Psoas muscle (tissue), 8 donors: ENCODE data around the gene TPD52L2. TPM values are rescaled to one million over a fixed set of nuclear protein-coding genes. Genes with fewer than 3 reads are reported as not detected.

Source experiments
- ATAC-seq, 4 donors: fragments of 200-7000 bp; cut with Tn5 transposase; one replicate each; pipeline ENCODE4 v1.9.1; 2020; ENCODE audit warnings: moderate library complexity in 3 of 4, mild to moderate bottlenecking in 2 of 4
- DNase-seq, 2 donors: peaks; one replicate each; pipeline ENCODE4 v3.0.0-alpha.2; 2020
- H3K27ac ChIP-seq: fragments of 200-600 bp; one replicate; pipeline ENCODE4 v1.8.0; 2022
- H3K27me3 ChIP-seq, 3 donors: fragments of 200-600 bp in 1 of 3; one replicate each; pipeline versions ENCODE4 v1.6.1 to v1.8.0; 2013 to 2022; ENCODE audit warnings: low read length in 2 of 3, mild to moderate bottlenecking in 2 of 3, moderate library complexity in 1 of 3; ENCODE audit not compliant: insufficient read depth in 3 of 3
- H3K36me3 ChIP-seq, 2 donors: fragments of 200-600 bp in 1 of 2; one replicate each; pipeline versions ENCODE4 v1.6.1 to v1.8.0; 2013 to 2022; ENCODE audit warnings: low read depth in 1 of 2, mild to moderate bottlenecking in 1 of 2, moderate library complexity in 1 of 2; ENCODE audit not compliant: insufficient read depth in 1 of 2
- H3K4me1 ChIP-seq: fragments of 200-600 bp; one replicate; pipeline ENCODE4 v1.8.0; 2022
- H3K4me3 ChIP-seq: fragments of 200-600 bp; one replicate; pipeline ENCODE4 v1.8.0; 2022; ENCODE audit warnings: mild to moderate bottlenecking
- H3K9me3 ChIP-seq: fragments of 200-600 bp; one replicate; pipeline ENCODE4 v1.8.0; 2022
- CTCF ChIP-seq: fragments of 200-600 bp; IDR thresholded peaks from one replicate; pipeline ENCODE4 v1.8.0; 2022; ENCODE audit warnings: antibody characterized with exemption
- WGBS, 3 donors: extraction: QIAGEN DNeasy Blood & Tissue Kit; methylation state at CpG; one replicate each; pipeline versions ENCODE4 v1.1.6 to v1.1.7; 2013; 5-methylcytosine and 5-hydroxymethylcytosine counted together
- intact Hi-C, 2 donors: fragments of 100-400 bp; cut with DNase I; formaldehyde crosslinking; loops; one replicate each; pipeline versions ENCODE4 v1.11.0 to v1.14.2; 2022
- polyA plus RNA-seq, 3 donors: library from polyadenylated mRNA; stranded (reverse); fragments of 200-250 nt; gene quantifications; one replicate each; pipeline ENCODE4 v1.2.3, GENCODE V29; 2013
- total RNA-seq, 4 donors: library from RNA; stranded (reverse); fragmentation: NEBNext Ultra II Directional in 2 of 4; extraction: Animal tissue kit (Norgen Biotek cat#: 25700) in 2 of 4; gene quantifications; one replicate each; pipeline versions ENCODE4 v1.2.1 to v1.2.4, GENCODE V29; 2021 to 2023
- donor health status: healthy with polysubstance abuse.
- donor health status: DM: no; HTN: no; CAD: no; lungs with moderate emphysema.
- donor health status: Bipolar disorder and iron deficiency.
- donor health status: healthy.
- donor health status: DM: yes; HTN: yes; CAD: no.
- donor health status: DM: no; HTN: no; CAD: no.
- donor health status: DM: no; HTN: no; CAD: no.
- donor health status: DM: yes; HTN: yes; CAD: no.

TPD52L2 gene
- total and polyA plus RNA-seq, 7 donors: 40.7 to 152 (median 55.8) TPM

- 27 to 35% (median 31%) methylated on average over 6 of the region's 6 CpGs for whole genome bisulfite sequencing, 3 donors
- Histone ChIP-seq H3K27ac (no peak overlapping the region), H3K4me3 (peak overlapping the region; percentile 70), H3K27me3 (no peaks in the 10 kb centered on the region), H3K9me3 (no peaks in the 10 kb centered on the region), H3K4me1 (peaks cover 21% of the 10 kb centered on the region), H3K36me3 (peaks cover 0 to 33% of the 10 kb centered on the region in 2 donors)
- DNase-seq: no peak
- ATAC-seq: no peak
- intact Hi-C loops: no loop called here
- TF ChIP-seq CTCF: no peak
These were observed 28.9 kb downstream of the TPD52L2 start for GRCh38 chr20:63893999-63894357.

- Histone ChIP-seq H3K9me3 (no peaks in the 10 kb centered on the region), H3K36me3 (peaks cover 0 to 27% of the 10 kb centered on the region in 2 donors), H3K27ac (peak within 1 kb of the TSS; percentile 79), H3K4me1 (peaks cover 21% of the 10 kb centered on the region), H3K27me3 (no peaks in the 10 kb centered on the region), H3K4me3 (peak within 1 kb of the TSS; percentile 70)
- peak; percentile 93 to 95 (median 94) for ATAC-seq
- intact Hi-C loops: loop anchor here in 1 of 2 donors (5.0 kb wide), 1 partner anchor 73 kb away; the partner anchor contains the start of gene ZNF512B
- TF ChIP-seq CTCF: no peak
- 2% methylated on average over 59 to 82 of the region's 82 CpGs for WGBS, 3 donors
- peak; percentile 96 to 98 for DNase-seq
These were observed 29.5 kb downstream of the TPD52L2 start, which contains the start of gene DNAJC5 for GRCh38 chr20:63894358-63895201. Gene DNAJC5 (plus strand): TSS chr20:63895126. CDS start chr20:63928346, 33,220 bp downstream.

DNA sequence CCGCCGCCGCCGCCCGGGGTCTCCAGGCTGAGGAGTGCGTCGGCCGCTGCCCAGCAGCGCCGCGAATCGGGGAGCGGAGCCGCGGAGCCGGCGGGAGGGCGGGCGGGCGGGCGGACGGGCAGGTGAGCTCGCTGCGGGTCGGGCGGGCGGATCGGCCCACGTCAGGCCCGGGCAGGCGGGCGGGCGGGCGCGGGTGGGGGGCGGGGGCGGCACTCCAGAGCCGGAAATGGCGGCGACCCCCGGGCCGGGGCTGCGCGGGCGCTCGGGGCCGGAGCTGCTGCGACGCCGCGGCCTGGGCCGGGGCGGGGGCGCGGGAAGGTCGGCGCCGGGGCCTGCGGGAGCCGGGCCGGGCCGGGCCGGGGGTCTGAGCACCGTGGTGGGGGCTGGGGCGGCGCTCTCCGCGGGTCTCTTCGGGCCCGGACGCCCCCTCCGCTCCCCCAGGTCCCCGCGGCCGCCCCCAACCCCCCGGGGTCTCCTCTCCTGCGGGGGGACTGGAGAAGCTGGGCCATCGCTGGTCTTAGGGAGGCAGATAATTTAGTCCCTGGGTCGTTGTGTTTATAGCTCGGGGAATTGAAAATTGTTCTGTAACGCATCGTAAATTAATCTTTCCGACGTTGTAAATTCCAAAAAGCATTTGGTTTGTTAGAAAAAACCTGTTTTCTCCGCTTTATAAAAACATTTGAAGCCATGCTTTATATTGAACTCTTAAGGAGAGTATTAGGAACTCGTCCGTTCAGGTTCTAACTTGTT lies 30.3 kb downstream of the TPD52L2 start:
- 0 to 1% (median 1%) methylated on average over 24 to 87 of the region's 87 CpGs for WGBS, 3 donors
- H3K27me3 ChIP-seq: no peaks in the 10 kb centered on the region
- intact Hi-C loops: loop anchor here in 1 of 2 donors (5.0 kb wide), 1 partner anchor 72 kb away; the partner anchor contains the start of gene ZNF512B
- H3K36me3 ChIP-seq: peaks cover 0 to 19% of the 10 kb centered on the region in 2 donors
- no peaks in the 10 kb centered on the region for H3K9me3 ChIP-seq
- no peak for TF ChIP-seq CTCF
- DNase-seq (no peak), ATAC-seq (no peak)
- H3K27ac ChIP-seq: peak overlapping the region; percentile 79
- peaks cover 28% of the 10 kb centered on the region for H3K4me1 ChIP-seq
- H3K4me3 ChIP-seq: peak overlapping the region; percentile 70

GRCh38 chr20:63895952-63896263 lies 30.8 kb downstream of the TPD52L2 start:
- Histone ChIP-seq H3K4me1 (peaks cover 30% of the 10 kb centered on the region), H3K36me3 (peaks cover 0 to 14% of the 10 kb centered on the region in 2 donors), H3K9me3 (no peaks in the 10 kb centered on the region), H3K27me3 (no peaks in the 10 kb centered on the region), H3K27ac (peak overlapping the region; percentile 79), H3K4me3 (peak overlapping the region; percentile 70)
- 2 to 5% (median 3%) methylated on average over 5 of the region's 5 CpGs for WGBS, 3 donors
- ATAC-seq (no peak), DNase-seq (no peak)
- TF ChIP-seq CTCF: no peak
- intact Hi-C loops: loop anchor here in 1 of 2 donors (1.0 to 5.0 kb wide), 2 partner anchors 33 to 71 kb away; partner anchors contain the start of gene ZNF512B
